SK-N-MC (cell line): ENCODE measurements around the gene TRABD2B.

Source experiments
- EZH2 ChIP-seq: fragments of 200-600 bp; sonication (generic); IDR thresholded peaks from one replicate; pipeline ENCODE4 v1.6.1; 2017; ENCODE audit warnings: antibody characterized with exemption
- FOXP2 ChIP-seq: optimal IDR thresholded peaks from 2 replicates; pipeline ENCODE3; 2011; ENCODE audit warnings: mild to moderate bottlenecking, moderate library complexity; ENCODE audit not compliant: insufficient read depth; ENCODE audit errors: extremely low read length, control extremely low read depth
- POLR2AphosphoS5 ChIP-seq: IDR thresholded peaks from 2 replicates; pipeline ENCODE4 v1.6.1; 2012; ENCODE audit warnings: mild to moderate bottlenecking, low read depth, low read length, borderline replicate concordance

DNA sequence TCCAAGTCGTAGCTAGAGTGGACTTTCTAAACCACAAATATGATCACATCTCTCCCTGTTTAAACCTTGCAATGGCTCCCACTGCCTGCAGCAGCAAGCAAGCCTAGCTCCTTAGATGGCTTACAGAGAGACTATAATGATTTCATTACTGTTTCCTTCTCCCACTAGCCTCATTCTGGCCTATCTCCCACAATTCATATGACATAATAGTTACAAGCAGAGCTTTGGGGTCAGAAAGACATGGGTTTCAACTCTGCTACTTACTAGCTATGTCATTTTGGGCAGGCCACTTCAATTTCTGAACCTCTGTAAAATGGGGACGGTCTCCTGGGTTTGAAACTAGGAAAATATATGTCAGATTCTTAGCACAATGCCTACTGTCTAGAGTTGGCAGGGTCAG, 143.3 kb downstream of the TRABD2B start:
- TF ChIP-seq EZH2 (no peak), FOXP2 (no peak), POLR2AphosphoS5 (no peak)
